Esophagus squamous epithelium (tissue), 4 donors: ENCODE data around the gene PRELID2.

Source experiments
- POLR2A ChIP-seq, 4 donors: fragments of 450-650 bp; IDR thresholded peaks; one replicate each; pipeline ENCODE4 v1.6.1; 2017; ENCODE audit warnings: antibody characterized with exemption in 4 of 4, mild to moderate bottlenecking in 4 of 4, moderate library complexity in 3 of 4
- TF ChIP-seq, protein P1 (sequence below), 6 experiments: fragments of 450-650 bp in 4 of 6; fragments of 200-600 bp in 2 of 6; sonication (generic) in 2 of 6; IDR thresholded peaks; one replicate each; pipeline ENCODE4 v1.5.1; 2016 to 2019; ENCODE audit warnings: antibody characterized with exemption in 6 of 6, mild to moderate bottlenecking in 4 of 6, moderate library complexity in 4 of 6

DNA sequence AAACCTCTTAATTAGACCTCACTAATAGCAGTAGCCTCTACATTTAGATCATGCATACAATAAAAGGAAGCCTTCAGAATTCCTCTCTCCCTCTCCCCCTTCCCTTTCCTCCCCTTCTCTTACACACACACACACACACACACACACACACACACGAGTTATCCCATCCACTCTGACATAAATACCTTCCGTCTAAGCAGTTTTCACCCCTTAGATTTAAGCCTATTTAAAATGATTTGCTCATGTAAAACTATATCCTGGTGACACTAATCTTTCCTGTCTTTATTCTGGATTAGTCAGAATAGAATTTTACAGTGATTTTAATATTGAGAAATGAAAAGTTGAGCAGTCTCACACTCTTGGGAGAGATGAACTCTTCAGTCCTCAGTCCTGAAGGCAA lies 35.0 kb downstream of the PRELID2 start:
- TF ChIP-seq, protein P1, sequence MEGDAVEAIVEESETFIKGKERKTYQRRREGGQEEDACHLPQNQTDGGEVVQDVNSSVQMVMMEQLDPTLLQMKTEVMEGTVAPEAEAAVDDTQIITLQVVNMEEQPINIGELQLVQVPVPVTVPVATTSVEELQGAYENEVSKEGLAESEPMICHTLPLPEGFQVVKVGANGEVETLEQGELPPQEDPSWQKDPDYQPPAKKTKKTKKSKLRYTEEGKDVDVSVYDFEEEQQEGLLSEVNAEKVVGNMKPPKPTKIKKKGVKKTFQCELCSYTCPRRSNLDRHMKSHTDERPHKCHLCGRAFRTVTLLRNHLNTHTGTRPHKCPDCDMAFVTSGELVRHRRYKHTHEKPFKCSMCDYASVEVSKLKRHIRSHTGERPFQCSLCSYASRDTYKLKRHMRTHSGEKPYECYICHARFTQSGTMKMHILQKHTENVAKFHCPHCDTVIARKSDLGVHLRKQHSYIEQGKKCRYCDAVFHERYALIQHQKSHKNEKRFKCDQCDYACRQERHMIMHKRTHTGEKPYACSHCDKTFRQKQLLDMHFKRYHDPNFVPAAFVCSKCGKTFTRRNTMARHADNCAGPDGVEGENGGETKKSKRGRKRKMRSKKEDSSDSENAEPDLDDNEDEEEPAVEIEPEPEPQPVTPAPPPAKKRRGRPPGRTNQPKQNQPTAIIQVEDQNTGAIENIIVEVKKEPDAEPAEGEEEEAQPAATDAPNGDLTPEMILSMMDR (IDR thresholded peaks at IDR 0.05) = no peak
- TF ChIP-seq POLR2A (IDR thresholded peaks at IDR 0.05) = no peak
